Endodermal cell (in vitro differentiated cells): ENCODE results near the gene ZNF446. TPM values are rescaled to one million over a fixed set of nuclear protein-coding genes. Genes with fewer than 3 reads are reported as not detected.
A peak's percentile ranks its signal among the peaks of the same experiment; 100 is the strongest.
"Not testable (repeated sequence)": the region's sequence is repeated elsewhere in the genome, so short reads cannot be mapped to it uniquely, and the experiment has no call there.

ENCODE experiments used
- DNase-seq: peaks from one replicate; pipeline ENCODE4 v3.0.0-alpha.2; 2017
- H3K27ac ChIP-seq: 2 replicates; pipeline ENCODE4 v1.5.1; 2013; ENCODE audit warnings: mild to moderate bottlenecking, low read depth, low read length, moderate library complexity
- H3K27me3 ChIP-seq: 2 replicates; pipeline ENCODE4 v1.6.1; 2013; ENCODE audit warnings: mild to moderate bottlenecking, low read length, moderate library complexity; ENCODE audit not compliant: insufficient read depth, control insufficient read depth, poor library complexity, severe bottlenecking
- H3K36me3 ChIP-seq: 2 replicates; pipeline ENCODE4 v1.7.0; 2013; ENCODE audit warnings: mild to moderate bottlenecking, low read length, moderate library complexity; ENCODE audit not compliant: control insufficient read depth, insufficient read depth
- H3K4me1 ChIP-seq: one replicate; pipeline ENCODE4 v1.7.0; 2013; ENCODE audit warnings: low read length; ENCODE audit not compliant: control insufficient read depth, insufficient read depth
- H3K4me3 ChIP-seq: 2 replicates; pipeline ENCODE4 v1.5.1; 2013; ENCODE audit warnings: mild to moderate bottlenecking, low read length, moderate library complexity
- H3K9ac ChIP-seq: 2 replicates; pipeline ENCODE4 v1.6.1; 2013; ENCODE audit warnings: mild to moderate bottlenecking, low read length, moderate library complexity; ENCODE audit not compliant: poor library complexity, severe bottlenecking; ENCODE audit errors: extremely low read depth
- H3K9me3 ChIP-seq: 2 replicates; pipeline ENCODE4 v1.6.1; 2013; ENCODE audit warnings: mild to moderate bottlenecking, low read length, moderate library complexity; ENCODE audit not compliant: control insufficient read depth
- H3K27ac Mint-ChIP-seq: 2 replicates; pipeline ENCODE4 v1.8.0; 2020; ENCODE audit warnings: mixed read lengths
- H3K27me3 Mint-ChIP-seq: 2 replicates; pipeline ENCODE4 v1.8.0; 2021; ENCODE audit warnings: mild to moderate bottlenecking, mixed read lengths; ENCODE audit not compliant: insufficient read depth
- H3K36me3 Mint-ChIP-seq: 2 replicates; pipeline ENCODE4 v1.8.0; 2020; ENCODE audit warnings: low read depth, mixed read lengths
- H3K4me1 Mint-ChIP-seq: 2 replicates; pipeline ENCODE4 v1.8.0; 2020; ENCODE audit warnings: mixed read lengths
- H3K4me3 Mint-ChIP-seq: 2 replicates; pipeline ENCODE4 v1.8.0; 2020; ENCODE audit warnings: mild to moderate bottlenecking, moderate library complexity, mixed read lengths
- H3K9me3 Mint-ChIP-seq: 2 replicates; pipeline ENCODE4 v1.8.0; 2020; ENCODE audit warnings: mild to moderate bottlenecking, mixed read lengths
- CTCF ChIP-seq: fragments of 200-600 bp; sonication (generic); conservative IDR thresholded peaks from 2 replicates; pipeline ENCODE4 v1.5.0; 2021; ENCODE audit warnings: antibody characterized with exemption, mild to moderate bottlenecking
- WGBS, 2 experiments: methylation state at CpG; one replicate each; pipeline versions ENCODE4 v1.1.5 to v1.1.7; 2013; ENCODE audit warnings: missing lambda C conversion rate in 2 of 2, mixed read lengths in 1 of 2; ENCODE audit not compliant: insufficient coverage in 1 of 2, insufficient read length in 1 of 2; 5-methylcytosine and 5-hydroxymethylcytosine counted together
- total RNA-seq, 2 donors: library from RNA; stranded (reverse); fragmentation: NEBNext Ultra II Directional in 1 of 2; extraction: Animal tissue kit (Norgen Biotek cat#: 25700) in 1 of 2; gene quantifications; 2 replicates in 1 of 2; 3 replicates in 1 of 2; pipeline ENCODE4 v1.2.1, GENCODE V29; 2021

Gene ZNF446
- total RNA-seq, 2 donors from 2014 or later = 10.4 to 10.7 TPM

DNA sequence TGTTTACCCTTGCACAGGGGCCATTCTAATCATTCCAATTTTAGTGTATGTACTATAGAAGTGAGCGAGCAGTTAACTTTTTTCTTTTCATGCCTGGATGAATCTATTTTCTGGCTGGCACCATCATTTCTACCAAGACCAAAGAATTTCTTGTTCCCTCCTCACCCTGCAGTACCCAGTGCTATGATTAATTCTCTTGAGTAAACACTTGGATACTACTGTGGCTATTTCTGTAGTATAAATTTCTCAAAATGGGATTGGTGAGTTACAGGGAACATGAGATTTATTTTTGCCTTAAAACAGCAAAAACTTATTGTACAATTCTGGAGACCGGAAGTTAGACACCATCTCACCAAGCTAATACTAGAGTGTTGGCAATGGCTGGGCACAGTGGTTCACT, 7.6 kb downstream of the ZNF446 start:
- no peaks in the 10 kb centered on the region for H3K9me3 Mint-ChIP-seq
- H3K4me1 Mint-ChIP-seq = no peaks in the 10 kb centered on the region
- Histone ChIP-seq H3K9me3 (no peaks in the 10 kb centered on the region), H3K9ac (no peak overlapping the region), H3K4me3 (no peak overlapping the region), H3K27ac (no peak overlapping the region), H3K36me3 (no peaks in the 10 kb centered on the region), H3K27me3 (no peaks in the 10 kb centered on the region), H3K4me1 (no peaks in the 10 kb centered on the region)
- no peak overlapping the region for H3K27ac Mint-ChIP-seq
- DNase-seq = no peak
- WGBS, 2 experiments = 89 to 96% methylated on average over 1 to 2 of the region's 2 CpGs
- no peak overlapping the region for H3K4me3 Mint-ChIP-seq
- no peaks in the 10 kb centered on the region for H3K27me3 Mint-ChIP-seq
- H3K36me3 Mint-ChIP-seq = peaks cover 5% of the 10 kb centered on the region
- TF ChIP-seq CTCF = no peak

DNA sequence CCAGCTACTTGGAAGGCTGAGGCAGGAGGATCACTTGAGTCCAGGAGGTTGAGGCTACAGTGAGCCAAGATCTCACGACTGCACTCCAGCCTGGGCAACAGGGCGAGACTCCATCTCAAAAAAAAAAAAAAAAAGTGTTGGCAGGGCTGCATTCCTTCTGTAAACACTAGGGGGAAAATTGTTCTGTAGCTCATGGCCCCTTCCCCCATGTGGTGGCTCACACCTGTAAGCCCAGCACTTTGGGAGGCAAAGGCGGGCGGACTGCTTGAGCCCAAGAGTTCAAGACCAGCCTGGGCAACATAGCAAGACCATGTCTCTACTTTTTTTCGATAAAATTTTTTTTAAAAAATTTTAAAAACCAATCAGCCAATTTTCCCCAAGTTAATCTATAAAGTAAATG, 8.2 kb downstream of the ZNF446 start:
- not testable (repeated sequence) for H3K4me1 ChIP-seq, H3K4me1 Mint-ChIP-seq, H3K27me3 Mint-ChIP-seq, H3K4me3 Mint-ChIP-seq, H3K27ac ChIP-seq, DNase-seq, H3K27me3 ChIP-seq, H3K9me3 Mint-ChIP-seq, H3K36me3 Mint-ChIP-seq, H3K9ac ChIP-seq, H3K27ac Mint-ChIP-seq, H3K9me3 ChIP-seq, H3K36me3 ChIP-seq, H3K4me3 ChIP-seq
- peak; percentile 50 for TF ChIP-seq CTCF
- WGBS, 2 experiments = 96% methylated on average over 5 of the region's 5 CpGs; no CpG with 5 or more reads in 1 of the 2 experiments

GRCh38 chr19:58491393-58491792, 15.2 kb downstream of the ZNF446 start:
- Mint-ChIP-seq H3K27ac (no peak overlapping the region), H3K27me3 (peaks cover 5% of the 10 kb centered on the region), H3K4me1 (no peaks in the 10 kb centered on the region)

More at GRCh38 chr19:58491393-58491792, 15.2 kb downstream of the ZNF446 start:
- Histone ChIP-seq H3K27me3 (no peaks in the 10 kb centered on the region), H3K27ac (no peak overlapping the region), H3K36me3 (no peaks in the 10 kb centered on the region), H3K4me1 (no peaks in the 10 kb centered on the region), H3K9ac (no peak overlapping the region), H3K9me3 (no peaks in the 10 kb centered on the region), H3K4me3 (no peak overlapping the region)
- no peak overlapping the region for H3K4me3 Mint-ChIP-seq
- H3K36me3 Mint-ChIP-seq = no peaks in the 10 kb centered on the region
- no peak for TF ChIP-seq CTCF
- H3K9me3 Mint-ChIP-seq = no peaks in the 10 kb centered on the region
- no peak for DNase-seq
- 90 to 100% methylated on average over 4 to 5 of the region's 5 CpGs for WGBS, 2 experiments
